ENCODE results near the gene ALS2.

DNA sequence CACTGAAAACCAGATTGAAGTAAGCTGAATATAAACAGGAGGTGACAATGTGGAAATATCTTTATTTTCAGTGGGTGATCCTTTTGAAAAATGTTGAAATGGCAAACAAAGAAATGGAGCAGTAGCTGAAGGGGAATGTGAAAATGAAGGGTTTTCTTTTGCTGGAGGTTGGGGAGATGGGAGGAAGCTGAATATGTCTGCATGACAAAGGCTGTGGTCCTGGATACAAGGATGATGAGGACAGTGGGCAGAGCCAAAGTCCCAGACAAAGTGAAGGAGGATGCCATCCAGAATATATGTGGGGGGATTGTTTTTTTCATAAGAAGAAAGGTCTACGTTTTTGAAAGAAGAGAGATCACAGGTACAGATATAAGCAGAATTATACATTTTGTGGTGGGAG, 6.7 kb downstream of the ALS2 start:
- TF ChIP-seq, protein P1, sequence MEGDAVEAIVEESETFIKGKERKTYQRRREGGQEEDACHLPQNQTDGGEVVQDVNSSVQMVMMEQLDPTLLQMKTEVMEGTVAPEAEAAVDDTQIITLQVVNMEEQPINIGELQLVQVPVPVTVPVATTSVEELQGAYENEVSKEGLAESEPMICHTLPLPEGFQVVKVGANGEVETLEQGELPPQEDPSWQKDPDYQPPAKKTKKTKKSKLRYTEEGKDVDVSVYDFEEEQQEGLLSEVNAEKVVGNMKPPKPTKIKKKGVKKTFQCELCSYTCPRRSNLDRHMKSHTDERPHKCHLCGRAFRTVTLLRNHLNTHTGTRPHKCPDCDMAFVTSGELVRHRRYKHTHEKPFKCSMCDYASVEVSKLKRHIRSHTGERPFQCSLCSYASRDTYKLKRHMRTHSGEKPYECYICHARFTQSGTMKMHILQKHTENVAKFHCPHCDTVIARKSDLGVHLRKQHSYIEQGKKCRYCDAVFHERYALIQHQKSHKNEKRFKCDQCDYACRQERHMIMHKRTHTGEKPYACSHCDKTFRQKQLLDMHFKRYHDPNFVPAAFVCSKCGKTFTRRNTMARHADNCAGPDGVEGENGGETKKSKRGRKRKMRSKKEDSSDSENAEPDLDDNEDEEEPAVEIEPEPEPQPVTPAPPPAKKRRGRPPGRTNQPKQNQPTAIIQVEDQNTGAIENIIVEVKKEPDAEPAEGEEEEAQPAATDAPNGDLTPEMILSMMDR (IDR thresholded peaks at IDR 0.05; ENCODE audit: insufficient read depth, low read length) = no peak
- TF ChIP-seq, protein P2, sequence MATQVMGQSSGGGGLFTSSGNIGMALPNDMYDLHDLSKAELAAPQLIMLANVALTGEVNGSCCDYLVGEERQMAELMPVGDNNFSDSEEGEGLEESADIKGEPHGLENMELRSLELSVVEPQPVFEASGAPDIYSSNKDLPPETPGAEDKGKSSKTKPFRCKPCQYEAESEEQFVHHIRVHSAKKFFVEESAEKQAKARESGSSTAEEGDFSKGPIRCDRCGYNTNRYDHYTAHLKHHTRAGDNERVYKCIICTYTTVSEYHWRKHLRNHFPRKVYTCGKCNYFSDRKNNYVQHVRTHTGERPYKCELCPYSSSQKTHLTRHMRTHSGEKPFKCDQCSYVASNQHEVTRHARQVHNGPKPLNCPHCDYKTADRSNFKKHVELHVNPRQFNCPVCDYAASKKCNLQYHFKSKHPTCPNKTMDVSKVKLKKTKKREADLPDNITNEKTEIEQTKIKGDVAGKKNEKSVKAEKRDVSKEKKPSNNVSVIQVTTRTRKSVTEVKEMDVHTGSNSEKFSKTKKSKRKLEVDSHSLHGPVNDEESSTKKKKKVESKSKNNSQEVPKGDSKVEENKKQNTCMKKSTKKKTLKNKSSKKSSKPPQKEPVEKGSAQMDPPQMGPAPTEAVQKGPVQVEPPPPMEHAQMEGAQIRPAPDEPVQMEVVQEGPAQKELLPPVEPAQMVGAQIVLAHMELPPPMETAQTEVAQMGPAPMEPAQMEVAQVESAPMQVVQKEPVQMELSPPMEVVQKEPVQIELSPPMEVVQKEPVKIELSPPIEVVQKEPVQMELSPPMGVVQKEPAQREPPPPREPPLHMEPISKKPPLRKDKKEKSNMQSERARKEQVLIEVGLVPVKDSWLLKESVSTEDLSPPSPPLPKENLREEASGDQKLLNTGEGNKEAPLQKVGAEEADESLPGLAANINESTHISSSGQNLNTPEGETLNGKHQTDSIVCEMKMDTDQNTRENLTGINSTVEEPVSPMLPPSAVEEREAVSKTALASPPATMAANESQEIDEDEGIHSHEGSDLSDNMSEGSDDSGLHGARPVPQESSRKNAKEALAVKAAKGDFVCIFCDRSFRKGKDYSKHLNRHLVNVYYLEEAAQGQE (IDR thresholded peaks at IDR 0.05; ENCODE audit: insufficient replicate concordance, low read depth) = no peak
